Chondrocyte (in vitro differentiated cells): ENCODE results near the gene APLN. TPM values are rescaled to one million over a fixed set of nuclear protein-coding genes. Genes with fewer than 3 reads are reported as not detected.

Experiments used
- DNase-seq: peaks from one replicate; pipeline ENCODE4 v3.0.0; 2021; ENCODE audit warnings: mixed read lengths, low spot score
- H3K27ac Mint-ChIP-seq: one replicate; pipeline ENCODE4 v1.8.0; 2021; ENCODE audit warnings: mild to moderate bottlenecking, moderate library complexity, mixed read lengths; ENCODE audit not compliant: unreplicated experiment
- H3K27me3 Mint-ChIP-seq: 2 replicates; pipeline ENCODE4 v1.8.0; 2021; ENCODE audit warnings: low read depth, mixed read lengths
- H3K36me3 Mint-ChIP-seq: 2 replicates; pipeline ENCODE4 v1.8.0; 2021; ENCODE audit warnings: low read depth, mixed read lengths
- H3K4me1 Mint-ChIP-seq: 2 replicates; pipeline ENCODE4 v1.8.0; 2021; ENCODE audit warnings: low read depth, mild to moderate bottlenecking, mixed read lengths
- H3K4me3 Mint-ChIP-seq: one replicate; pipeline ENCODE4 v1.8.0; 2021; ENCODE audit warnings: mild to moderate bottlenecking, moderate library complexity, mixed read lengths; ENCODE audit not compliant: unreplicated experiment
- H3K9me3 Mint-ChIP-seq: 2 replicates; pipeline ENCODE4 v1.8.0; 2021; ENCODE audit warnings: low read depth, mixed read lengths
- total RNA-seq: library from RNA; stranded (reverse); gene quantifications from 3 replicates; pipeline ENCODE4 v1.2.1, GENCODE V29; 2021
- TF ChIP-seq, protein P1 (sequence below): fragments of 200-600 bp; sonication (generic); IDR thresholded peaks from 2 replicates; pipeline ENCODE4 v1.5.0; 2021; ENCODE audit warnings: antibody characterized with exemption, mild to moderate bottlenecking, moderate library complexity

APLN gene
- total RNA-seq, 1 donor from 2014 or later, result 1.3 TPM

- H3K36me3 Mint-ChIP-seq, result no peaks in the 10 kb centered on the region
- no peaks in the 10 kb centered on the region for H3K27me3 Mint-ChIP-seq
- no peaks in the 10 kb centered on the region for H3K4me1 Mint-ChIP-seq
- no peak for DNase-seq
- H3K4me3 Mint-ChIP-seq, result no peak overlapping the region
- H3K9me3 Mint-ChIP-seq, result no peaks in the 10 kb centered on the region
- H3K27ac Mint-ChIP-seq, result no peak overlapping the region
- TF ChIP-seq, protein P1, sequence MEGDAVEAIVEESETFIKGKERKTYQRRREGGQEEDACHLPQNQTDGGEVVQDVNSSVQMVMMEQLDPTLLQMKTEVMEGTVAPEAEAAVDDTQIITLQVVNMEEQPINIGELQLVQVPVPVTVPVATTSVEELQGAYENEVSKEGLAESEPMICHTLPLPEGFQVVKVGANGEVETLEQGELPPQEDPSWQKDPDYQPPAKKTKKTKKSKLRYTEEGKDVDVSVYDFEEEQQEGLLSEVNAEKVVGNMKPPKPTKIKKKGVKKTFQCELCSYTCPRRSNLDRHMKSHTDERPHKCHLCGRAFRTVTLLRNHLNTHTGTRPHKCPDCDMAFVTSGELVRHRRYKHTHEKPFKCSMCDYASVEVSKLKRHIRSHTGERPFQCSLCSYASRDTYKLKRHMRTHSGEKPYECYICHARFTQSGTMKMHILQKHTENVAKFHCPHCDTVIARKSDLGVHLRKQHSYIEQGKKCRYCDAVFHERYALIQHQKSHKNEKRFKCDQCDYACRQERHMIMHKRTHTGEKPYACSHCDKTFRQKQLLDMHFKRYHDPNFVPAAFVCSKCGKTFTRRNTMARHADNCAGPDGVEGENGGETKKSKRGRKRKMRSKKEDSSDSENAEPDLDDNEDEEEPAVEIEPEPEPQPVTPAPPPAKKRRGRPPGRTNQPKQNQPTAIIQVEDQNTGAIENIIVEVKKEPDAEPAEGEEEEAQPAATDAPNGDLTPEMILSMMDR, result no peak
These were observed 12.8 kb downstream of the APLN start for GRCh38 chrX:129641941-129642340.

DNA sequence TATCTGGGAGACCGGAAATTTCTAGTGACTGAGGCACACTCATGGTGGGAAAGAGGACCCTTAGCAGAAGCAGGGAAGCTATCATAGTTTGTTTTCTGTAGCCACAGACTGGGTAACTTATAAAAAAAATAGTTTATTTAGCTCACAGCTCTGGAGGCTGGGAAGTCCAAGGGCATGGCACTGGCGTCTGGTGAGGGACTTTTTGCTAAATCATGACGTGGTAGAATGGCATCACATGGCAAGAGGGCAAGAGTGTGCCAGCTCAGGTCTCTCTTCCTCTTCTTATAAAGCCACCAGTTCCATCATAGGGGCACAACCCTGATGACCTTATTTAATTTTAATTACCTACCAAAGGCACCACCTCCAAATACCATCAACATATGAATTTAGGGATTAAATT lies 13.3 kb downstream of the APLN start:
- Mint-ChIP-seq H3K4me1 (no peaks in the 10 kb centered on the region), H3K27me3 (no peaks in the 10 kb centered on the region), H3K27ac (no peak overlapping the region), H3K9me3 (no peaks in the 10 kb centered on the region), H3K36me3 (no peaks in the 10 kb centered on the region), H3K4me3 (no peak overlapping the region)
- TF ChIP-seq, protein P1, result no peak
- DNase-seq, result peak; percentile 21

- no peaks in the 10 kb centered on the region for H3K9me3 Mint-ChIP-seq
- H3K4me3 Mint-ChIP-seq, result no peak overlapping the region
- peak; percentile 11 for DNase-seq
- no peaks in the 10 kb centered on the region for H3K36me3 Mint-ChIP-seq
- H3K27me3 Mint-ChIP-seq, result no peaks in the 10 kb centered on the region
- no peaks in the 10 kb centered on the region for H3K4me1 Mint-ChIP-seq
- H3K27ac Mint-ChIP-seq, result no peak overlapping the region
- TF ChIP-seq, protein P1, result no peak
These were observed 14.0 kb downstream of the APLN start for GRCh38 chrX:129640737-129641136.

DNA sequence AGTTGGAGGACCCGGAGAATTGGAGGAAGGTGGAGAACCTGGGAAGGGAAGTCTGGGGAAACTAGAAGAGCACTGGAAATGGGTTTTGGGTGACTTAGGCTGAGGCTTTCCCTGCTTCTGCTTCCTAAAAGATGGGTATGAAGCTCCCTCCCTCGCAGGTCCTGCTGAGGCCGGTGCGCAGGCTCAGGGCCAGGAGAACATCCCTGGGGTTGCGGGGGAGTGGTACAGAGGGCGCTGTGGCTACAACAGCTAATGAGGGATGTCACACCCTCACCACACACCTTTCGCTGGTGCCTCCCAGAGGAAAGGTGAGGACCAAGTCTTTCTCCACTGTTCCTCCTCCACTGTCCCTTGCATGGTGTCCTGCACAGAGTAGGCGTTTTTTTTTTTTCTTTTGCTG lies 15.8 kb downstream of the APLN start:
- Mint-ChIP-seq H3K4me1 (no peaks in the 10 kb centered on the region), H3K27ac (no peak overlapping the region), H3K9me3 (no peaks in the 10 kb centered on the region), H3K27me3 (no peaks in the 10 kb centered on the region), H3K36me3 (no peaks in the 10 kb centered on the region), H3K4me3 (no peak overlapping the region)
- TF ChIP-seq, protein P1, result no peak
- DNase-seq, result peak; percentile 47

DNA sequence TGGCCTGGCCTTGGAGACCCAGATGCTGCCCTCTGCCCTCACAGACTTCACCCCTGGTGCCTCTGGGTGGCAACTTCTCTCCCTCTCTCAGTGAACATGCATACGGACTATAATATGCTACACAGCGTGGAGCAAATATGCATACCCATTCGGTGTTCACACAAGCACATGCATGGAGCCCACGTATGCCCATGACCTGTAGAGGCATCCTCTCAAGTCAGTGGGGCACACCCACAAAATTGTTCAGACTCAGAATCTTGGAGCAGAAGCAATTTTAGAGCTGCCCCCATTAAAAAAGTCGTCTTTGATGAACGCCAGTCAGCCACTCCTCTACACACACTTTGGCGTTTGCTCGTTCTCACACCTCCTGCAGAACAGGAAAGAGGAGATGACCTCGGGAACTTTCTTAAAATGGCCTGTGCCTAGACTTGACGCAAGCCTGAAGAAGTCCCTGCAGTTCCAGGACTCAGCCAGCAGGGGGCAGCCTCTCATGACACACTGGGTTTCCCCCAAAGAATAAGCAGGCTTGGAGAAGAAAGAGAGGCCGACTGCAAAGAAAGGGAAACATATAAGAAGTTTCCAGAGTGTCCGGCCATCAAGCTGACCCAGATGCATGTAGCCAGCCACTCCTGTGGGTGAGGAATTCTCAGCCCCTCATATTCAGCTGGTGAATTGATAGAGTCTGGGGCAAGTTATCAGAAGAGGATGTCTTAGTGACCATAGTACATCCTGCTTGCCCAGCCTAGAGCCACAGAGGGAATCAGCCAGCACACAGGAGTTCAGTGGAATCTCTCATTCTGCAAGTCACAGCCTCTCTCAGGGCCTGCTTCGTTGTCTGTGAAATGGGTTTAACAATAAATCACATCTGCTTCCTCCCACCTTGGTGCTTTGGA lies 17.3 kb downstream of the APLN start:
- Mint-ChIP-seq H3K36me3 (no peaks in the 10 kb centered on the region), H3K27me3 (no peaks in the 10 kb centered on the region)
- TF ChIP-seq, protein P1, result peak; percentile 97

More for the DNA sequence above, 17.3 kb downstream of the APLN start:
- DNase-seq, result no peak
- H3K4me1 Mint-ChIP-seq, result no peaks in the 10 kb centered on the region
- no peak overlapping the region for H3K27ac Mint-ChIP-seq
- no peak overlapping the region for H3K4me3 Mint-ChIP-seq
- H3K9me3 Mint-ChIP-seq, result no peaks in the 10 kb centered on the region
